Measurements from ENCODE around the gene ZNF460. TPM values are rescaled to one million over a fixed set of nuclear protein-coding genes. Genes with fewer than 3 reads are reported as not detected.
"Not testable (repeated sequence)": the region's sequence is repeated elsewhere in the genome, so short reads cannot be mapped to it uniquely, and the experiment has no call there.

ZNF460 gene
- total RNA-seq, 2 experiments from 2014 or later = 43.9 to 46.6 TPM

DNA sequence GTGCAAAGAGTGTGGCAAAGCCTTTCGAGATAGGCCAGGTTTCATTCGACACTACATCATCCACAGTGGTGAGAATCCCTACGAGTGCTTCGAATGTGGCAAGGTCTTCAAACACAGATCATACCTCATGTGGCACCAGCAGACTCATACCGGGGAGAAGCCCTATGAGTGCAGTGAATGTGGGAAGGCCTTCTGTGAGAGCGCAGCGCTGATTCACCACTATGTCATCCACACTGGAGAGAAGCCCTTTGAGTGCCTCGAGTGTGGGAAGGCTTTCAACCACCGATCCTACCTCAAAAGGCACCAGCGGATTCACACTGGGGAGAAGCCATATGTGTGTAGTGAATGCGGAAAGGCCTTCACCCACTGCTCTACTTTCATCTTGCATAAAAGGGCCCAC lies 26.5 kb upstream of the ZNF460 start:
- H3K4me1 Mint-ChIP-seq (ENCODE audit: low read depth); H3K27ac Mint-ChIP-seq; H3K4me3 Mint-ChIP-seq; ATAC-seq; DNase-seq; H3K27me3 Mint-ChIP-seq (ENCODE audit: low read depth); POLR2A ChIA-PET; CTCF ChIA-PET: not testable (repeated sequence)
- Mint-ChIP-seq H3K36me3 (ENCODE audit: low read depth) (peaks cover 78% of the 10 kb centered on the region), H3K9me3 (ENCODE audit: insufficient read depth) (peaks cover 21% of the 10 kb centered on the region)

DNA sequence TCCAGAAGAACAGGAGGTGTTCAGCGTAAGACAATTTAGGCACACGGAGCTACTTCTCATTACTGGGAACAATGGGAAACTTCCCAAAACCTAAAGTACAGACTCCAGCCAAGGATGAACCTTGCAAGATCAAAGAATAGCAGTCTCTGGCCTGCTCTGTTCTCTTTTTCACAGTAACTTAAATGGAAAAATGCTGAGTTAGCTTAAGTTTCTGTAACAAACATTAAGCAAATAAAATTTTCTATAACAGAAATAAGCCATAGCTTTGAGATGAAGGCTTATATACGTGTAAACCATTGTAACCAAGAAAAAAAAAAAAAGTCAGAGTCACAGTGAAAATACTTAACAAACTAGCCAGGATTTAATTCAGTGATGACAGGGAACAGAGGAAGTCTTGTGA lies 18.2 kb upstream of the ZNF460 start:
- ChIA-PET POLR2A (no interaction called here), CTCF (no interaction called here)
- H3K36me3 Mint-ChIP-seq (ENCODE audit: low read depth) = peaks cover 39% of the 10 kb centered on the region
- H3K27ac Mint-ChIP-seq = no peak overlapping the region
- H3K9me3 Mint-ChIP-seq (ENCODE audit: insufficient read depth) = no peaks in the 10 kb centered on the region
- H3K4me1 Mint-ChIP-seq (ENCODE audit: low read depth) = no peaks in the 10 kb centered on the region
- no peak overlapping the region for H3K4me3 Mint-ChIP-seq
- ATAC-seq (no peak), DNase-seq (no peak)
- H3K27me3 Mint-ChIP-seq (ENCODE audit: low read depth) = no peaks in the 10 kb centered on the region

DNA sequence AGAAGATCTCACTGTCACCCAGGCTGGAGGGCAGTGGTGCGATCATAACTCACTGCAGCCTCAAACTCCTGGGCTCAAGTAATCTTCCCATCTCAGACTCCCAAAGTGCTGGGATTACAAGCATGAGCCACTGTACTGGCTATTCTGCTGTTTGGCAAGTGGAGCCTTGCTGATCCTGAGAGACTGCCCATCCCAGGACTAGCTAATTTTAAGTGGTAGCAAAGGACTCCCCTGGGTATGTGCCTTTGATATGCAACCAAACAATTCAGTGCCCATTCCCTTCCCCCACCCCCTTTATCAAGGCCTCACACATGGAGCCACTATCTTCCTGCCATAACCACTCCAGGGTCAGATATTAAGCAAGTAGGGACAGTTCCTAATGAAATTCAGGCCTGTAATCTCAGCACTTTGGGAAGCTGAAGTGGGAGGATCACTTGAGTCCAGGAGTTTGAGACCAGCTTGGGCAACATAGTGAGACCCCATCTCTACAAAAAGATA lies 17.0 kb upstream of the ZNF460 start:
- ChIA-PET POLR2A (interaction anchor here (1.7 kb wide), 1 partner anchor 10 kb away, joined by 3 read pairs; no protein-coding TSS in a partner anchor), CTCF (interaction anchor here (0.5 kb wide), 1 partner anchor 1006 kb away, joined by 3 read pairs; no protein-coding TSS in a partner anchor)
- H3K36me3 Mint-ChIP-seq (ENCODE audit: low read depth) = peaks cover 37% of the 10 kb centered on the region
- ATAC-seq (no peak), DNase-seq (no peak)
- H3K27ac Mint-ChIP-seq = no peak overlapping the region
- H3K9me3 Mint-ChIP-seq (ENCODE audit: insufficient read depth) = no peaks in the 10 kb centered on the region
- no peaks in the 10 kb centered on the region for H3K4me1 Mint-ChIP-seq (ENCODE audit: low read depth)
- no peaks in the 10 kb centered on the region for H3K27me3 Mint-ChIP-seq (ENCODE audit: low read depth)
- H3K4me3 Mint-ChIP-seq = no peak overlapping the region

DNA sequence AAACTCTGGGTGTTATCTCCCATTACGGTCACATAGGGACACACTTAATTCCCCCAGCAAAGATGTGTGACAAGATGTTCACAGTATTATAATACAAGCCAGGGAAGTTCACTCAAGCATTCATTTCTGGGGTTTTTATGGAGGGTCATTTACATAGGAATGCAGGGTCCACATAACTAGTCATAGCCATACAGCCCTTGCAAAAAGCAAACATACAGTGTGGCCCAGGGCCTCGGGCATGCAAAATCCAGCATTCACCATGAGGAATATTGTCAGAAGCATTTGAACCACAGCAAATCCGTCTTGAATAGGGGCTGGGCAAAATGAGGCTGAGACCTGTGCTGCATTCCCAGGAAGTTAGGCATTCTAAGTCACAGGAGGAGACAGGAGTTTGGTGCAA lies 13.0 kb upstream of the ZNF460 start:
- ChIA-PET CTCF (no interaction called here), POLR2A (no interaction called here)
- Mint-ChIP-seq H3K36me3 (ENCODE audit: low read depth) (peaks cover 13% of the 10 kb centered on the region), H3K27me3 (ENCODE audit: low read depth) (no peaks in the 10 kb centered on the region), H3K9me3 (ENCODE audit: insufficient read depth) (no peaks in the 10 kb centered on the region), H3K27ac (no peak overlapping the region), H3K4me3 (no peak overlapping the region), H3K4me1 (ENCODE audit: low read depth) (no peaks in the 10 kb centered on the region)
- DNase-seq (no peak), ATAC-seq (no peak)

DNA sequence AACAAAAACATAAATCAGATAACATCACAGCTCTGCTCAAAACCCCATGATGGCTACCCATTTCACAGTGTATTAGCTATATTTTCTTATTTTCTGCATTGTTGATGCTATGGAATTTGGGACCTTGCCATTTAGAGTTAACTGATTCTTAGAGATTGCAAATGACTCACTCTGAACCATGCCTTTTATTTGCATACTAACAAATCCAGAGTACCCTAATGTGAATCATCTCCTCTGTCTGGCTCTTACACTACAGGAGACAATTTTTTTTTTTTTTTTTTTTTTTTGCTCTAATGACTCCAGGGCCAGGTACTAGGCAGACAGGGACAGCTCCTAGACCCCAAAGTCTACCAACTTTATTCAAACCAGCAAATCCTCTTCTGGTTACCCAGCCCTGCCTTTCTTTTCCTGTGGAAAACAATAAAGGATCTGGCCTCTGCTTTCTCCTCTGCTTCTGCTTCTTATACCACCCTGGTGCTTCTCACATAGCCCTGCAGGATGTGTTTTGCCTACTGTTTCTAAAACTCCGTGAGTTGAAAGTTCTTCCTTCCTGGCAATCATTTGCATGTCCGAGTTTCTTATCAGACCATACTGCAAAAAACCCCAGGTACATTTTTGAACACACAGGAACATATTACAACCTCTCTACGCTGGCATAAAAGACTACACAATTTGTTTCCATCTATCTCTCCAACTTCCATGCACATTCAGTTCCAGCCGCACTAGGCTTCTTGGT lies 10.6 kb upstream of the ZNF460 start:
- H3K9me3 Mint-ChIP-seq (ENCODE audit: insufficient read depth) = no peaks in the 10 kb centered on the region
- POLR2A ChIA-PET = no interaction called here
- CTCF ChIA-PET = no interaction called here
- no peaks in the 10 kb centered on the region for H3K4me1 Mint-ChIP-seq (ENCODE audit: low read depth)
- DNase-seq = no peak
- peaks cover 20% of the 10 kb centered on the region for H3K36me3 Mint-ChIP-seq (ENCODE audit: low read depth)
- no peak for ATAC-seq
- no peaks in the 10 kb centered on the region for H3K27me3 Mint-ChIP-seq (ENCODE audit: low read depth)
- H3K27ac Mint-ChIP-seq = no peak overlapping the region
- H3K4me3 Mint-ChIP-seq = no peak overlapping the region

DNA sequence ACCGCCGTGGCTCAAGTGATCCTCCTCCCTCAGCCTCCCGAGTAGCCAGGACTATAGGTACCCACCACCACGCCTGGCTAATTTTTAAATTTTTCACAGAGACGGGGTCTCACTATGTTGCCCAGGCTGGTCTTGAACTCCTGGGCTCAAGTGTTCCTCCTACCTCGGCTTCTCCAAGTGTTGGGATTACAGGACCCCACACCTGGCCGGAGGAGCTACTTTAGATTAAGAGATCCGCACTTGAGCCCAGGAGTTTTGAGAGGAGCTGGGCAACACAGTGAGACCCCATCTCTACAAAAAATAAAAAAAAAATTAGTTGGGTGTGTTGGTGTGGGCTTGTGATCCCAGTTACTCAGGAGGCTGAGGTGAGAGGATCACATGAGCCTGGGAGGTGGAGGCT lies 9.0 kb upstream of the ZNF460 start:
- Mint-ChIP-seq H3K4me1 (ENCODE audit: low read depth) (no peaks in the 10 kb centered on the region), H3K36me3 (ENCODE audit: low read depth) (peaks cover 22% of the 10 kb centered on the region), H3K4me3 (no peak overlapping the region), H3K27me3 (ENCODE audit: low read depth) (no peaks in the 10 kb centered on the region), H3K9me3 (ENCODE audit: insufficient read depth) (no peaks in the 10 kb centered on the region), H3K27ac (no peak overlapping the region)
- ChIA-PET CTCF (no interaction called here), POLR2A (no interaction called here)
- DNase-seq (no peak), ATAC-seq (no peak)

DNA sequence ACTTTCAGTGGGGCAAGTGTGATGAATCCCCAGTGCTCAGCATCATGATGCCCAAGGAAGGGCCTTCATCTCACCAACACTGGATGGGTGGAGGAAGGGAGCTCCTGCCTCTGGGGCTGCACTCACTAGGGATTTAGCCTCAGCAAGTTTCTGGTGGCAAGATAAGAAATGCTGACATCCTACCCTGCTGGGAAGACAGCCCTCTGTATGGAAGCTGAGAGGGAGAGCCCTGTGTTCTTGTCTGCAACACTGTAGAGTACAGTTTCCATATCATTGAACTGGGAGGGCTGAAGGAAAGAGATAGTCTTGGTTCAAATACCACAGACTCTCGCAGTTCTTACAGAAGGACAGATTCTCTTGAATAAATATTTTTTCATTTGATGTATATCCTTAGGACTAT lies 7.3 kb upstream of the ZNF460 start:
- no peaks in the 10 kb centered on the region for H3K4me1 Mint-ChIP-seq (ENCODE audit: low read depth)
- H3K9me3 Mint-ChIP-seq (ENCODE audit: insufficient read depth) = no peaks in the 10 kb centered on the region
- DNase-seq (no peak), ATAC-seq (no peak)
- H3K36me3 Mint-ChIP-seq (ENCODE audit: low read depth) = peaks cover 21% of the 10 kb centered on the region
- H3K27me3 Mint-ChIP-seq (ENCODE audit: low read depth) = no peaks in the 10 kb centered on the region
- ChIA-PET CTCF (no interaction called here), POLR2A (interaction anchor here (1.1 kb wide), 1 partner anchor 9 kb away, joined by 3 read pairs; no protein-coding TSS in a partner anchor)
- H3K27ac Mint-ChIP-seq = no peak overlapping the region
- H3K4me3 Mint-ChIP-seq = no peak overlapping the region

DNA sequence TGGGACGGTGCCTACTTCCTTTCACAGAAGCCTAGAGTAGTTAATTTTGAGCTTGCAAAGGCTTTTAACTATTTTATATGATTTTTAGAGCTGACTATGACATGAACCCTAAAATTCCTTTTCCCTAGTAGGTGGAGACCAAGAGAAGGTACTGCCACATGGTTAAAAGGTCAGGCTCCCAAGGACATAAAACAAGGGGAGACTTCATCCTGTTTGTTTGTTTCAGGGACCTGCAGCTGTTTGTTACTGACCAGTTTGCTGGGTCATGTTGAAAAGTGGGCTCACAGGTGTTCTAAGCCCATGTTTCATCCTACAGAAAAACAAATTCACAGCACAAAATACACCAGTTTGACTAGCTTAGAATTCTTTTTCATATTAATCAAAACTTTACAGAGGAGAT lies 3.9 kb upstream of the ZNF460 start:
- Mint-ChIP-seq H3K4me3 (no peak overlapping the region), H3K4me1 (ENCODE audit: low read depth) (peaks cover 5% of the 10 kb centered on the region), H3K36me3 (ENCODE audit: low read depth) (peaks cover 25% of the 10 kb centered on the region), H3K9me3 (ENCODE audit: insufficient read depth) (no peaks in the 10 kb centered on the region), H3K27ac (no peak overlapping the region), H3K27me3 (ENCODE audit: low read depth) (no peaks in the 10 kb centered on the region)
- no peak for ATAC-seq
- POLR2A ChIA-PET = interaction anchor here (1.0 kb wide), 1 partner anchor 35 kb away, joined by 4 read pairs; no protein-coding TSS in a partner anchor
- no peak for DNase-seq
- CTCF ChIA-PET = no interaction called here

DNA sequence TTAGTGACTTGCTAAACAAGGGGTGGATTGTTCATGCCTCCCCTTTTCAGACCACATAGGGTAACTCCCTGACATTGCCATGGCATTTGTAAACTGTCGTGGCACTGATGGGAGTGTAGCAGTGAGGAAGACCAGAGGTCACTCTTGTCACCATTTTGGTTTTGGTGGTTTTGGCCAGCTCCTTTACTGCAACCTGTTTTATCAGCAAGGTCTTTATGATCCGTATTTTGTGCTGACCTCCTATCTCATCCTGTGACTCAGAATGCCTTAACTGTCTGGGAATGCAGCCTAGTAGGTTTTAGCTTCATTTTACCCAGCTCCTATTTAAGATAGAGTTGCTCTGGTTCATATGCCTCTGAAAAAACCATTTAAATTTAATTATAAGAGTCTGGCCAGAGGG lies 1.8 kb upstream of the ZNF460 start:
- peaks cover 23% of the 10 kb centered on the region for H3K4me1 Mint-ChIP-seq (ENCODE audit: low read depth)
- peaks cover 33% of the 10 kb centered on the region for H3K36me3 Mint-ChIP-seq (ENCODE audit: low read depth)
- H3K4me3 Mint-ChIP-seq; POLR2A ChIA-PET; H3K9me3 Mint-ChIP-seq (ENCODE audit: insufficient read depth); DNase-seq; CTCF ChIA-PET; H3K27ac Mint-ChIP-seq; H3K27me3 Mint-ChIP-seq (ENCODE audit: low read depth); ATAC-seq: not testable (repeated sequence)

DNA sequence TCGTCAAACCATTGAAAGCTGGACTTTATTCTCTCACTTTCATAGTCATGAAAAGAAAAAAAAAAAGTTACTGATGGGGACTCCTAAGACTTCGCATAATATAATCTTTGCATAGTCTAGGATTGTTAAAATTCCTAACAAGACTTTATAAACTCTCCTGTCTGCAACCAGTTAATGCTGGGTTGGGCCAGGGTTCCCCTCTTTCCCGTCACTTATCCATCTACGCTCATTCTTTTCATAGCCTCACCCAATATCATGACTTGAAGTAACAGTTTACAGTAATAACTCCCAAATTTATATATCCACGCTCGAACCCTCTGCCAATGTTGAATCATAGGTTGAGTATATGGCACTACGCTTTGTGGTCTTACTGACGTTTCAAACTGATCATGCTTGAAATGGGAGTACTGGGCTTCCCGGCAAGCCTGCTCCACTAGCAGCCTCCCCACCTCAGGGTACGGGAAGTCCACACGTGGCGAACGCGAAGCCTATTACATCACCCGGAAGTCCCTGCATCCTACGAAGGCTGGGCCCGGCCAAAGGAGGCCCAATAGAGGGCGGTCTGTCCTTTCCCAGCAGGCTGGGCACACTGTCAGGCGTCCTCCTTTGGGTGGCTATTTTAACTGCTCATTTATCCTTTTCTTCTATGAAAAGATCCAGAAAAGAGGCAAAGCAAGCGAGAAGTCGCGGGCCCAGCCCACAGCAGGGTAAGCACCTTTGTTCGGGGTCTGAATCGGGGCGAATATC lies 694 bp upstream of the ZNF460 start:
- ChIA-PET CTCF (no interaction called here), POLR2A (interaction anchor here (1.0 kb wide), 1 partner anchor 42 kb away, joined by 7 read pairs; no protein-coding TSS in a partner anchor)
- Mint-ChIP-seq H3K27ac (no peak overlapping the region), H3K4me1 (ENCODE audit: low read depth) (peaks cover 33% of the 10 kb centered on the region), H3K4me3 (no peak overlapping the region), H3K36me3 (ENCODE audit: low read depth) (peaks cover 37% of the 10 kb centered on the region), H3K27me3 (ENCODE audit: low read depth) (no peaks in the 10 kb centered on the region), H3K9me3 (ENCODE audit: insufficient read depth) (no peaks in the 10 kb centered on the region)
- DNase-seq (peak; percentile 85), ATAC-seq (peak; percentile 76)

DNA sequence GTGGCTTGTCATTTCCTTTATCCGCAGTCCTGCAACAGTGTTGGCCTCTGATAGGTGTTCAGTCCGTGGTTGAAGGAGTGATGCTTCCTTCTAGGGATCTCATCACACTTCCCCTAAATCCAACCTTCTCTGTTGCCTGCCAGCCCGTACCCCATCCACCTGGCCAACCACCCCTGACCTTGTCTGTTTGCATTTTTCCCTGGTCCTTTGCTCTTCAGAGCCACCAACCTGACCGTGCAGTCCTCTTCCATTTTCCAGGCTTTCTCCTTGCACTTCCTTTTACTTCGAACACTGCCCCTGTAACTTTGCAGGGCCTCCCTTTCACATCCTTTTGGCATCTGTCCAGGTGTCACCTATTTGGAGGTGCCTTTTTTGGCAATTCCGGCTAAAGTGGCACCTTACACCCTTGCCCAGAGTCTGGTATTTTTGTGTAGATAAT lies 696 bp downstream of the ZNF460 start:
- ATAC-seq (no peak), DNase-seq (peak; percentile 36)
- H3K36me3 Mint-ChIP-seq (ENCODE audit: low read depth) = peaks cover 46% of the 10 kb centered on the region
- ChIA-PET CTCF (no interaction called here), POLR2A (no interaction called here)
- H3K9me3 Mint-ChIP-seq (ENCODE audit: insufficient read depth) = no peaks in the 10 kb centered on the region
- H3K27ac Mint-ChIP-seq = no peak overlapping the region
- H3K27me3 Mint-ChIP-seq (ENCODE audit: low read depth) = no peaks in the 10 kb centered on the region
- H3K4me1 Mint-ChIP-seq (ENCODE audit: low read depth) = peaks cover 40% of the 10 kb centered on the region
- H3K4me3 Mint-ChIP-seq = no peak overlapping the region

DNA sequence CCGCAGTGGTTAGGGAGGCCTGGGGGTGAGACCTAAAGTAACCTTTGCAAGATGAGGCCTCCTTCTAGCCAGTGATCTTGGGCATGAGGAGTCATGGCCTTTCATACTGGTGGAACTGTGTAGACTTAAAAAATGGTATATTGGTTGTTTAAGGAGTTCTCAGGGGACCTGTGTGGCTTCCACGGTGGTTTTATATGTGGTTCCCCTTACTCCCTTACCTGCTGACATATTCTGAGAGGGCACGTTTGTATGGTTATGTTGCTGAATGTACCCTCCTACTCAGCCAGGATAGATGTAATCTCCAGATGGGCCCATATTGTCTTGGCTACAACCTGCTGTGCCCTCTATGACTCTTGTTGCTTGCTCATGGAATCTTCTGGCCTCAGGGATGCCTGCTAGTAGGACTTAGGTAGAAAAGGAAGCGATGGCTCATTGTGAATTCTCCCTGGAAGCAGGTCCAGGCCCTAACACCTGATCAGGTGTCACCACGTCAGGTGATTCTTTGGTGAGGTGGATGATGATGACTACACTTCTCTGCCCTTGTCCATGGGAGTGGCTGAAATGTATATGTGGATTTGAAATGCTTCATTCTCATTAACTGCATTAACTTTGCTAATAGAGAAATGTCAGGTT lies 1.8 kb downstream of the ZNF460 start:
- ChIA-PET CTCF (interaction anchor here (0.6 kb wide), 1 partner anchor 692 kb away, joined by 3 read pairs; no protein-coding TSS in a partner anchor), POLR2A (no interaction called here)
- peaks cover 55% of the 10 kb centered on the region for H3K36me3 Mint-ChIP-seq (ENCODE audit: low read depth)

More for the DNA sequence above, 1.8 kb downstream of the ZNF460 start:
- Mint-ChIP-seq H3K4me3 (no peak overlapping the region), H3K4me1 (ENCODE audit: low read depth) (peaks cover 46% of the 10 kb centered on the region), H3K27me3 (ENCODE audit: low read depth) (no peaks in the 10 kb centered on the region), H3K9me3 (ENCODE audit: insufficient read depth) (peaks cover 4% of the 10 kb centered on the region), H3K27ac (peak overlapping the region; percentile 85)
- ATAC-seq (no peak), DNase-seq (peak; percentile 21)

All from activated CD8-positive, alpha-beta T cell treated with anti-CD3 and anti-CD28 coated beads, Interleukin-2, amount 10 ng/mL, durations not matched to agents 7 days and 5 days (primary cell).